Heart left ventricle (tissue), 16 donors: ENCODE measurements around the gene CD302. TPM values are rescaled to one million over a fixed set of nuclear protein-coding genes. Genes with fewer than 3 reads are reported as not detected.

Source experiments
- ATAC-seq, 4 donors: fragments of 200-7000 bp; cut with Tn5 transposase; one replicate each; pipeline ENCODE4 v1.9.1; 2020 to 2022; ENCODE audit warnings: moderate library complexity in 4 of 4, mild to moderate bottlenecking in 3 of 4, moderate number of reproducible peaks in 1 of 4
- DNase-seq, 5 donors: peaks; one replicate each; pipeline ENCODE4 v3.0.0-alpha.2; 2020
- H3K27ac ChIP-seq, 12 donors: fragments of 200-600 bp; sonication (generic) in 4 of 12; one replicate each; pipeline versions ENCODE4 v1.5.0 to v1.8.0; 2016 to 2022; ENCODE audit warnings: mild to moderate bottlenecking in 2 of 12
- H3K27me3 ChIP-seq, 9 donors: fragments of 200-600 bp; sonication (generic) in 2 of 9; one replicate each; pipeline versions ENCODE4 v1.5.1 to v1.8.0; 2016 to 2022; ENCODE audit warnings: mild to moderate bottlenecking in 3 of 9
- H3K36me3 ChIP-seq, 9 donors: fragments of 200-600 bp; sonication (generic) in 2 of 9; one replicate each; pipeline versions ENCODE4 v1.5.0 to v1.8.0; 2018 to 2022; ENCODE audit warnings: mild to moderate bottlenecking in 2 of 9
- H3K4me1 ChIP-seq, 12 donors: fragments of 200-600 bp; sonication (generic) in 4 of 12; one replicate each; pipeline versions ENCODE4 v1.5.0 to v1.8.0; 2016 to 2022; ENCODE audit warnings: mild to moderate bottlenecking in 3 of 12
- H3K4me3 ChIP-seq, 12 donors: fragments of 200-600 bp; sonication (generic) in 4 of 12; one replicate each; pipeline versions ENCODE4 v1.5.0 to v1.8.0; 2017 to 2022; ENCODE audit warnings: mild to moderate bottlenecking in 9 of 12, moderate library complexity in 4 of 12
- H3K9me3 ChIP-seq, 12 donors: fragments of 200-600 bp; sonication (generic) in 4 of 12; one replicate each; pipeline versions ENCODE4 v1.5.0 to v1.8.0; 2016 to 2022; ENCODE audit warnings: mild to moderate bottlenecking in 1 of 12
- POLR2A ChIP-seq, 2 donors: fragments of 450-650 bp; IDR thresholded peaks; one replicate each; pipeline ENCODE4 v1.6.1; 2017; ENCODE audit warnings: antibody characterized with exemption in 2 of 2, mild to moderate bottlenecking in 2 of 2, moderate library complexity in 2 of 2
- WGBS, 4 donors: extraction: QIAGEN DNeasy Blood & Tissue Kit in 2 of 4; methylation state at CpG; one replicate each; pipeline versions ENCODE4 v1.1.5 to v1.1.7; 2013 to 2018; 5-methylcytosine and 5-hydroxymethylcytosine counted together
- intact Hi-C, 10 donors: fragments of 100-400 bp; cut with DNase I; formaldehyde crosslinking; loops; one replicate each; pipeline versions ENCODE4 v1.11.1 to v1.14.2; 2022
- polyA plus RNA-seq, 2 donors: library from polyadenylated mRNA; stranded (reverse); fragments of 200-250 nt; gene quantifications; one replicate each; pipeline ENCODE4 v1.2.3, GENCODE V29; 2013
- total RNA-seq, 9 donors: library from RNA; depleted of rRNA in 2 of 9; stranded (reverse); fragments of >200 nt in 2 of 9; fragmentation: NEBNext Ultra II Directional in 3 of 9; extraction: Animal tissue kit (Norgen Biotek cat#: 25700) in 3 of 9; gene quantifications; one replicate each; pipeline versions ENCODE4 v1.1.0 to v1.2.4, GENCODE V29; 2016 to 2023
- TF ChIP-seq, protein P1 (sequence below), 12 donors: fragments of 200-600 bp; sonication (generic) in 4 of 12; IDR thresholded peaks; one replicate each; pipeline versions ENCODE4 v1.5.0 to v1.8.0; 2018 to 2022; ENCODE audit warnings: antibody characterized with exemption in 12 of 12, mild to moderate bottlenecking in 5 of 12
- donor health status: ischemic (EF 13 %, LVEDD 7.1; RV severe dilation, severe dysfunction).
- donor health status: healthy with polysubstance abuse.
- donor health status: DM: no; HTN: yes; CAD: no.
- donor health status: DM: no; HTN: no; CAD: no.
- donor health status: ischemic (EF 25% LVEDD 6.9; RV normal size, moderate dysfunction).
- donor health status: ischemic (EF 25% LVEDD 5.7; RV mildly dilated, moderate dysfunction).
- donor health status: healthy.
- donor health status: DM: yes; HTN: yes; CAD: no.
- donor health status: ischemic (EF 35%, LVEDD 5.7; RV mildly dilated, moderate dysfunction).
- donor health status: nonischemic (EF 11% LVEDD 7.7; RV severe dilation, severe dysfunction).
- donor health status: DM: yes; HTN: yes; CAD: no.
- donor health status: PGD.
- donor health status: ischemic (EF 29% LVEDD 5.4; RV normal size, mild dysfunction).
- donor health status: nonischemic (EF 23%, LVEDD 6.1; RV moderate dilation, normal function).

Gene CD302
- total and polyA plus RNA-seq, 11 donors, result 5.2 to 24.9 (median 10.5) TPM

DNA sequence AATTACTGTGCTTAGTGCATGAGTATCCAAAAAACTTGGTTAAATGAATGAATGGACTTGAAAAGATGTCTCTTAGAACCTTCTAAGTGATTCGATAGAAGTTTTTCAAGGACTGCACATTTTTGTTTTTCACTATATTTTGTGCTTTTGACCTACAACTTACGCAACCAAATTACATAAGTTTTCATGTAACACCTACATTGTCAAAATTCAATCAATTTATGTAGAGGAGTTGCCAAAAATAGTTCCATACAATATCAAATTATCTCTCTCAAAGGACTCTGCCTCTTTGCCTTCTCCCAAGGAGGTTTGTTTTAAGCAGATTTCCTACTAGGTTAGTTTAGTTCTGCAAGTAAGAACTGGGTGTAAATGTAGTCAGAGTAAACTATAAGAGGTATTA lies 75.4 kb downstream of the CD302 start:
- no peak for TF ChIP-seq POLR2A (IDR thresholded peaks at IDR 0.05)
- TF ChIP-seq, protein P1, sequence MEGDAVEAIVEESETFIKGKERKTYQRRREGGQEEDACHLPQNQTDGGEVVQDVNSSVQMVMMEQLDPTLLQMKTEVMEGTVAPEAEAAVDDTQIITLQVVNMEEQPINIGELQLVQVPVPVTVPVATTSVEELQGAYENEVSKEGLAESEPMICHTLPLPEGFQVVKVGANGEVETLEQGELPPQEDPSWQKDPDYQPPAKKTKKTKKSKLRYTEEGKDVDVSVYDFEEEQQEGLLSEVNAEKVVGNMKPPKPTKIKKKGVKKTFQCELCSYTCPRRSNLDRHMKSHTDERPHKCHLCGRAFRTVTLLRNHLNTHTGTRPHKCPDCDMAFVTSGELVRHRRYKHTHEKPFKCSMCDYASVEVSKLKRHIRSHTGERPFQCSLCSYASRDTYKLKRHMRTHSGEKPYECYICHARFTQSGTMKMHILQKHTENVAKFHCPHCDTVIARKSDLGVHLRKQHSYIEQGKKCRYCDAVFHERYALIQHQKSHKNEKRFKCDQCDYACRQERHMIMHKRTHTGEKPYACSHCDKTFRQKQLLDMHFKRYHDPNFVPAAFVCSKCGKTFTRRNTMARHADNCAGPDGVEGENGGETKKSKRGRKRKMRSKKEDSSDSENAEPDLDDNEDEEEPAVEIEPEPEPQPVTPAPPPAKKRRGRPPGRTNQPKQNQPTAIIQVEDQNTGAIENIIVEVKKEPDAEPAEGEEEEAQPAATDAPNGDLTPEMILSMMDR (IDR thresholded peaks at IDR 0.05), result no peak
- Histone ChIP-seq H3K4me1 (peaks cover 6 to 83% (median 50%) of the 10 kb centered on the region in 12 donors), H3K27me3 (no peaks in the 10 kb centered on the region), H3K9me3 (peaks cover 0 to 11% (median 0%) of the 10 kb centered on the region in 12 donors), H3K36me3 (peaks cover 0 to 46% (median 22%) of the 10 kb centered on the region in 9 donors), H3K27ac (no peak overlapping the region), H3K4me3 (no peak overlapping the region)
- DNase-seq (no peak), ATAC-seq (no peak)
- 87 to 91% (median 89%) methylated on average over 2 of the region's 2 CpGs for WGBS, 4 donors
- intact Hi-C loops, result no loop called here

- Histone ChIP-seq H3K27ac (no peak overlapping the region), H3K27me3 (no peaks in the 10 kb centered on the region), H3K9me3 (peaks cover 0 to 11% (median 0%) of the 10 kb centered on the region in 12 donors), H3K36me3 (peaks cover 0 to 60% (median 37%) of the 10 kb centered on the region in 9 donors), H3K4me1 (peaks cover 11 to 89% (median 60%) of the 10 kb centered on the region in 12 donors), H3K4me3 (no peak overlapping the region)
- no peak for TF ChIP-seq POLR2A (IDR thresholded peaks at IDR 0.05)
- TF ChIP-seq, protein P1 (IDR thresholded peaks at IDR 0.05), result no peak
- no peak for DNase-seq
- ATAC-seq, result no peak
- intact Hi-C loops, result no loop called here
- WGBS, 4 donors, result 82 to 89% (median 86%) methylated on average over 10 of the region's 10 CpGs
Observed at GRCh38 chr2:159720676-159721075, 77.3 kb downstream of the CD302 start.

Other genes starting within 250 kb of the CD302 start
- 10 to 100 TPM; 28.2 to 56.5 (median 46.0) TPM for gene BAZ2B, start 181.7 kb downstream of the CD302 start, total RNA-seq
- 10 to 100 TPM; 15.3 to 22.6 TPM for gene BAZ2B, start 181.7 kb downstream of the CD302 start, polyA plus RNA-seq
- 10 to 100 TPM; 69.8 to 97.9 (median 84.4) TPM for gene MARCHF7, start 85.7 kb downstream of the CD302 start, total RNA-seq
- gene MARCHF7, start 85.7 kb downstream of the CD302 start, polyA plus RNA-seq, result 10 to 100 TPM; 16.9 to 57.7 TPM
- gene LY75, start 106.5 kb upstream of the CD302 start, total RNA-seq, result 1 to 10 TPM in 3 of 9 donors, under 1 TPM in 6; 0.26 to 5.2 (median 0.81) TPM
- gene LY75, start 106.5 kb upstream of the CD302 start, polyA plus RNA-seq, result under 1 TPM; 0.30 to 0.67 TPM